Stimulated activated CD4-positive, alpha-beta T cell treated with anti-CD3 and anti-CD28 coated beads, Interleukin-4, amount 100 ng/mL, for 1 hour (primary cell): ENCODE results near the gene NCOR2.

Source experiments
- DNase-seq: peaks from one replicate; pipeline ENCODE4 v3.0.0-alpha.2; 2020

NCOR2 gene

DNA sequence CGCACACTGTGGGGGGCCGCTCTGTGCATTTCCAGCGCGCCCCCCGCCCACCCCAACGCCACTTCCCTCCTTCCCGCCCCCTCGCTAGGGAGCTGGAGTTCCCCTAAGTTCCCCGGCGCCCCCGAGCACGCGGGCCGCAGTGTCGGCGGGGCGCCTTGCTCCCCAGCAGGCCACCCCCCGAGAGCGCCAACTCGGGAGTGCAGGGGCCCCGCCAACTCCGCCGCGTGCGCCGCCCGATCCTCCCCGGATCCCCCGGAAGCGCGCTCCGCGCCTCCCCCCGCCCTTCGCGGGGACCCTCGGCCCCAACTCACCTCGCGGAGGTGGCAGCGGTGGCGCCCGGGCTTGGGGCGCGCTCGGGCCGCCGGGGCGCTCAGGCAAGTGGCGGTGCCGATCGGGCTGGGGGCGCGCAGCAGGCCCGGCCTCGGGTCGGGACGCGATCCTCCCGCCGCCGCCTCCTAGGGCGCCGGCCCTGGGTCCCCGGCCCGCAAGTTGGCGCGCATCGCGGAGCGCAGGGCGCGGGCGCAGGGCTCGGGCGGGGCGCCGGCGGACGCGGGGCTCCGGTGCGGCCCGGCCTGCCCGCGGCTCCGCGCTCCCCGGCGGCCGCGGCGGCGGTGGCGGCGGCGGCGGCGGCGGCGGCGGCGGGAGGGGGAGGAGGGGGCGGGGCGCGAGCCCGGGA lies at the start of gene NCOR2:
NCOR2 (minus strand) TSS at position 616 of the 676 bp plus-strand sequence. CDS start 72,361 bp downstream, outside the sequence.
- peak; percentile 61 for DNase-seq

DNA sequence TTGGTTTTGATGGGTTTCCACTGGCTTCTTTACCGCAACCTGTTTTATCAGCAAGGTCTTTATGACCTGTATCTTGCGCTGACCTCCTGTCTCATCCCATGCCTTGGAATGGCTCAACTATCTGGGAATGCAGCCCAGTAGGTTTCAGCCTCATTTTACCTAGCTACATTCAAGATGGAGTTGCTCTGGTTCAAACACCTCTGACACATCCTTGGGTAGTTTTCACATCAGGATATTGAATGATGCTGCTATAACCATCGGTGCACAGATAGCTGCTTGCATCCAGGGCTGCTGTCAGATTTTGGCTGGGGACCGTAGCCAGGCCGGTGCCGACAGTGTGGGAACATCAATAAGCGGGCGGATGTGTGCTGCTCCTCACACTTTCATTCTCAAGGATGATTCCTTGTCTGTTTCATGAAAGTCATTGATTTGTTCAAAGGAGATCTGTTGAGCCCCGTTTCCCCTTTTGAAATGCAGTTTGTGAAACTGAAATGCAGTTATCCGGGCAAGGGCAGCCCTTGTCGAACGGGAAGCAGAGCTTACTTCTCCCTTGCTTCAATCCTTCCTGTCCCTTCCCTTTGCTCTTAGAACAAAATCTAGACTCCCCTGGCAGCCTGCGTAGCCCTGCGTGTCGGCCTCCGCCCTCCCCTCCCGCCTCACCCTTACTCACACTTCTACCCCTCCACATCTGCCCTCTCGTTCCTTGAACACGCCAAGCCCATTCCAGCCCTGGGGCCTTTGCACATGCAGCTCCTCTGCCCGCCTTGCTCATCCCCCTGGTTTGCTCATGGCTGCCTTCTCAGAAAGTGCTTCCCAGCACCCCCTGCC lies 49.2 kb upstream of the NCOR2 start:
- no peak for DNase-seq

DNA sequence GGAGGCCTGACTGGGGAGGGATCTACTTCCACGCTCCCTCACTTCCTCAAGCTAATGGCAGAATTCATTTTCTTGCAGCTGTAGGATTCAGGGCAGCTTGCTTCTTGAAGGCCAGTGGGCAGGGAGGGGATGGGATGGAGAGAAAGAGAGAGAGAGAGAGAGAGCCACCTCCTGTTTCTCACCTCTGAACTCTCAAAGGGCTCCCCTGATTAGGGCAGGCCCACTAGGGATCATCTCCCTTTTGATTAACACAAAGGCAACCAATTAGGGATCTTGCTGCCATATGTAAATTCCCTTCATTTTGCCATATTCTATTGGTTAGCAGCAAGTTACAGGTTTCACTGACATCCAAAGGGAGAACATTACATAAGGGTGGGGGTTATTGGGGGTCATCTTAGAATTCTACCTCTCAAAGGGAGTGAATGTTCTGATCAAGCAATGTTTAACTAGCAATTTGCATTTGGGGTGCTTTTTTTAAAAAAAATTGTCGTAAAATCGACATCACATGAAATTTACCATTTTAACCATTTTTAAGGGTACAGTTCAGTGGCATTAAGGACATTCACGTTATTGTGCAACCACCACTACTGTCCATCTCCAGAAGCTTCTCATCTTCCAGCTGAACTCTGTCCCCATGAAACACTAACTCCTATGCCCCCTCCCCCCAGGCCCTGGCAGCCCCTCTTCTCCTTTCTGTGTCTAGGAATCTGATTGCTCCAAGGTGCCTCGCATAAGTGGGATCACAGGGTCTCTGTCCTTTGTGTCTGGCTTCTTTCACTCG lies 47.3 kb upstream of the NCOR2 start:
- no peak for DNase-seq

DNA sequence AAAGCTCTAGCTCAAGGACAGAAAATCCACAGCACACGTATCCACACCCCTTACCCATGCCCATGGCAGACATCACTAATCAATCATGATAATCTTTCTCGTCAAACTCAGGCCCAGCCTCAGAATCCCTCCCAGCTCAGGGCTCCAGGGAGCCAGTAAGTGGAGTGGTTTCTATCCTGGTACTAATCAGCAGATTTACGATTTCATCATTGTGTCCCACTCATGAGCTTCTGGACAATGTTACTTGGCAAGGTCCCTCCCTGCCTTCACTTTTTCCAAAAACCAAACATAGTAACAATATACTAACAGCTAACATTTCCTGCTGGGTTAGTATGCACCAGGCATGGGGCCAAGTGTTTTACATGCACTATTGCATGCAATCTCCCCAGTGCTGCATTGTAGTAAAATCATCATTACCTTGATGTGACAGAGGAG lies 45.8 kb upstream of the NCOR2 start:
- DNase-seq: no peak

DNA sequence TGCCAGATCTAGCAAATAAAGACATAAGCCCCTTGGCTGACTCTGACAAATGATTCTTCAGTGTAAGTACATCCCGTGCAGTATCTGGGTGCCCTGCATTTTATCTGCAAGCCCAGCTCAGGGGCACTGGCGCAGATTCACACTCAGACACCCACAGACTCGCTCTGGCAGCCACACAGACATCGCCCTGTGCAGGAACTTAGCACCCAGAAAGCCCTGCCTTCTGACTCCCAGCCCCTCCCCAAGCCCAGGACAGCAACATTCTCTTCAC lies 44.9 kb upstream of the NCOR2 start:
- no peak for DNase-seq

DNA sequence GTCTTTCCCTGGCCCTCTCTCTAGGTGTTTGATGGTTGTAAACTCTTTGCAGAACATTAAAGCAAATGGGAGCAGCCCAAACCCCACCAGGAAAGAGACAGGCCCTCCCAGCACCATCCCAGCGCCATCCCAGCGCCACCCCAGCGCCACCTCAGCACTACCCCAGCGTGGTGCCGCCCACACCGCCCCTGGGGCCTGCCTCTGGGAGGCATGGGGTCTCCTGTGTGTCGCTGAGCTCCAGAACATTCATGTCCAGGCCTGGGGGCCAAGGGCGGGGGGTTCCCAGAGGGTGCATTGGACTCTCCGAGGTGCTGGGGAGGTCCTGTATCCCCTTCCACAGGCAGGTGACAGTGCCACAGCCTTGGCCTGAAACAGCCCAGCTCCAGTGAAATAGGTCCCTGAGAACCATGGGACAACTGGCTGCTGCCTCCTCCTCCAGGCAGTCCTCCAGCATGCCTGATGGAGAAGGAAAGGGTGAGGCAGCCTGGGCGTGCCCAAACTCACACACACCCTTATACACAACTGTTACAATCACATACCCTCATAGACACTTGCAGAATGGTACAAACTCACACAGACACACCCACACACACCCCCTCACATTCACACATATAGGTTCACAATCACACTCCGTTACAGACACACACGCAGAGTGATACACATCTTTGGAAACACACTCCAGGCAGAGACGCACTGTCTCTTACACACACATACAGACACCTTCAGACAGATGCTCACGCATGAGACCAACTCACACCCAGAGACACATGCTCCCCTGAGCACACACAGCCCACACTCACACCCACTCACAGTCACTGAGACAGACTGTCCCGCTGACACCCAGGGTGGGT lies 44.4 kb upstream of the NCOR2 start:
- DNase-seq: no peak

DNA sequence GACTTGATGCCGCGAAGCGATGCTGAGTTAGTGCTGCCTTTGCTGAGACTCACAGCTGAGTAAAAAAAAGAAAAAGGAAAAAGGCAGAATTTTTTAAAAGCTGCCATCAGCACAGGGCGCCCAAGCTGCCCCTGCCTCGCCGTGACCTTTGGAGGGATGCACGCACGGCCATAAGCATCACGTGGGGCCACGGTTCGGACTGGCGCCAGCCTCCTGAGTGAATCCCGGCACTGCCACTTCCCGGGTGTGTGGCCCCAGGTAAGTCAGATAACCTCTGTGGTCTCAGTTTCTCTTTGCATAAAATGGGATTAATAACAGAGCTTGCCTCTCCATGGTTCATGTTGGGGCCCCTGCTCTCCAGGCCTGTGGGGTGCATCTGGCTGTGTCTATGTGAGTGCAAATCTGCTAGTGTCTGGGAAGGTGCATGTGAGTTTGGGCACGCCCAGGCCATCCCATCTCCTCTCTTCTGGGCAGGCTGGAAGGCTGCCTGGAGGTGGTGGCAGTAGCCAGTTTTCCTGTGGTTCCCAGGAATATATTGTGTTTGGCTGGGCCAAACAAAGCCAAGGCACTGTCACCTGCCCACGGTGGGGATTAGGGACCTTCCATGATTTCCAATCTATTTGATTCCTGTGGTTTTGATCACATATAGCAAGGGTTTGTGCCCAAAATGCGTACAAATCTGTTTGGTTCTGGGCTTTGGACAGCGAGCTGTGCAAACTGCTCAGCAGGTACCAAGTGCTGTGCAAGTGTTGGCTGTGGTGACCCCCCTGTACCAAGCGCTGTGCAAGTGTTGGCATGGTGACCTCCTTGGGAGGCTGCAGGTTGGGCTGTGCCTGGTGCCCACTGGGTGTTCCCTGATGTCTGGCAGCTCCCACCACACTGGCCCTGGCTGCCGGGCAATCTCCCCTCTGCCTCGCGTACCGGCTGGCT lies 43.5 kb upstream of the NCOR2 start:
- no peak for DNase-seq

DNA sequence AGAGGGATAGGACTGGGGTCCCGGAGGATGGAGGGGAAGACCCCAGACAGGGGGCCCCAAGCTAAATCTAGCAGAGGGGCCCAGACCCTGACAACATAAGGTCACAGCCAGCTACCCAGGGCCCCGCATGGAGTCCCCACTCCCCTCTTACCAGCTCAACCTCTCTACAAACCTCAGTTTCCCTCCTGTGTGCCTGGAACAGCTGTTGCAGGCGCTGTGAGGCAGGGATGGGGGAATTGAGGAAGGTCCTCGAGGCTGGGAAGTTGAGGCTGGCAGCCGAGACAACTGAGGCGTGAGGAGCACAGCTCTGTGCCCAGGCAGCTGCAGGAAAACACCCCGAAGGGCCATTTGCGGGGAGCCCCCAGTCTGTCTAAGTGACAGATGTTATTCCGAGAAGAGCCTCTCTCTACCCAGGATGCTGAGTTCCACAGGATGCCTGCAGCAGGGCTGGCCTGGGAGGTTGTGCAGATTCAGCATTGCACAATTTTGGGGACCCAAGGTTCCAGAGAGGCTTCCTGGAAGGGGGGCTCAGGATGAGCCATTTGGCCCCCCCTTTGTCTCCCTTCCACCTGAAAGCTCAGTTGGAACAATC lies 42.7 kb upstream of the NCOR2 start:
- DNase-seq: no peak

DNA sequence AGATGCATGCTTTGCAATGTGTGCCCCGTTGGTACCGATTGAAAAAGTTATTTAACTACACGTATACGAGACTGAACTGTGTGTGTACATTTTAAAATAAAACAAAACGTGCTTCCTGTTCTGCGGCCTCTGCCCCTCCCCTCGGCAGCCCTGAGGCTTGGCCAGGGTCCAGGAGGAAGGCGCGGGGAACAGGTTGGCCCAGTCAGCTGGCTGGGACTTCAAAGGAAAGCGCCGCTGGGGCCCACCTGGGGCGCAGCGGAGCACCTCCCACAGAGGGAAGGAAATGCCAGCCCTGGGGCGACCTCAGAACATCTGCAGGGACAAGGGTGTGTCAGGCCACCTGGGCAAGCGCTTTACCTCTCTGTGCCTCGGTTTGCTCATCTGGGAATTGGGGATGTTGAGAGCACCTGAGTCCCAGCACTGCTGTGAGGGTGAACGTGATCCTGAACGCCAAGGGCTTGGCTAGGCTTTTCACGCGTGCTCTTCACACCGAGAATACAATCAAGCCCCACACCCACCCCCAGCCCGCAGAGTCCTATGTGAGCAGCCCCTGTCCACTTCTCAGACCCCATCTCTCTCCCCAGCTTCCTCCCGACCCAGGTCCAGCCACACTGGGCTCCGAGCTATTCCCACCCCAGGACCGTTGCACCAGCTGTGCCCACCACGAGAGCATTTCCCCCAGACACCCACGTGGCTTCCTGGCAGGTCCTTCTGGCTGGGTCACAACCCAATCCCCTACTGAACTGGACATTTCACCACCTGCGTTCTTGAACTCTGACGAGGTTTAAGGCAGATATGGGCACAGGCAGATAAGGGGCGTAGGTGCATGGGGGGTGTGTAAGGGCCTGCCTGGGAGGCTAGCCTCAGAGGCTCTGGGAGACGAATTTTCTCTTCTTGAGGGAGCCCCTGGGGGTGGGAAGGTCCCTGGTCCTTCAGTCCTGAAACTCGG lies 41.9 kb upstream of the NCOR2 start:
- peak; percentile 66 for DNase-seq

DNA sequence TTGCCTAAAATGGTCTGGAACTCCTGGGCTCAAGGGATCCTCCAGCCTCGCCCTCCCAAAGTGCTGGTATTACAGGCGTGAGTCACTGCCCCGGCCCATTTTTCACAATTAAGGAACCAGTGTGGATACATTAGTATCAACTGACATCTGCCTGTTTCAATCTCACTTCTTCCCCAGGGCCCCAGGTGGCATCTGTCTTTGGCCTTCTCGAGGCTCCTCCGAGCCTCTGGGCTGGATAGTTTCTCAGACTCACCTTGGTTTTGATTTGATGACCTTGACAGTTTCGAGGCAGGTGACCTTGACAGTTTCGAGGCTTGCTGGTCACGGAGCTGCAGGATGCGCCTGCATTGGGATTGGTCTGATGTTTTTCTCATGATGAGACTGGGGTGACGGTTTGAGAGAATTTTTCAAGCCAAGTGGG lies 41.0 kb upstream of the NCOR2 start:
- no peak for DNase-seq

DNA sequence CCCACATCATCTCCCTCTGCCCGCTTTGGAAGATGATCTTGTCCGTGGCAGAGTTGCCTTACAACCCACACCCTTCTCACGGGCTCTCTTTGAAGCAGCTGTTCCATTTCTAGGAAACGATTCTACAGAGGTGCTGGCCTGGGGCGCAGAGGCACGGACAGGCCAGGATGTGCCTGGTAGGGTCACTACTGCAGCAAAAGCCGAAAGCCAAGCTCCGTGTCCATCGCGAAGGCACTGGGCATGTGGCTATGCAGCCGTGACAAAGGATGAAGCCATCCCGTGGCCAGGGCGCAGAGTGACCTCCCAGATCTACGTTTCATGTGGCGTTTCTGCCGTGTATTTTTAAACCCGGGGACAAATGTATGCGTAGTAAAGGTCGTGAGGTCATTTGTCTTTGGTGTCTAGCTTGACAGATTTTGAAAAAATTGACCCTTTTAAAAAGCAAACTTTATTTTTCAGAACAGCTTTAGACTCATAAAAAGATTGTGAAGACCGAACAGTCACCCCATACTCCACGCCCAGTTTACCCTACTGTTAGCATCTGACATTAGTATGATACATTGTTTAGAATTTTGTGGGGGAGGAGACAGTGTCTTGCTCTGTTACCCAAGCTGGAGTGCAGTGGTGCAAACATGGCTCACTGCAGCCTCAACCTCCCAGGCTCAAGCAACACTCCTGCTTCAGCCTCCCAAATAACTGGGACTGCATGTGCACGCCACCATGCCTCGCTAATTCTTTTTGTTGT lies 40.4 kb upstream of the NCOR2 start:
- DNase-seq: no peak

DNA sequence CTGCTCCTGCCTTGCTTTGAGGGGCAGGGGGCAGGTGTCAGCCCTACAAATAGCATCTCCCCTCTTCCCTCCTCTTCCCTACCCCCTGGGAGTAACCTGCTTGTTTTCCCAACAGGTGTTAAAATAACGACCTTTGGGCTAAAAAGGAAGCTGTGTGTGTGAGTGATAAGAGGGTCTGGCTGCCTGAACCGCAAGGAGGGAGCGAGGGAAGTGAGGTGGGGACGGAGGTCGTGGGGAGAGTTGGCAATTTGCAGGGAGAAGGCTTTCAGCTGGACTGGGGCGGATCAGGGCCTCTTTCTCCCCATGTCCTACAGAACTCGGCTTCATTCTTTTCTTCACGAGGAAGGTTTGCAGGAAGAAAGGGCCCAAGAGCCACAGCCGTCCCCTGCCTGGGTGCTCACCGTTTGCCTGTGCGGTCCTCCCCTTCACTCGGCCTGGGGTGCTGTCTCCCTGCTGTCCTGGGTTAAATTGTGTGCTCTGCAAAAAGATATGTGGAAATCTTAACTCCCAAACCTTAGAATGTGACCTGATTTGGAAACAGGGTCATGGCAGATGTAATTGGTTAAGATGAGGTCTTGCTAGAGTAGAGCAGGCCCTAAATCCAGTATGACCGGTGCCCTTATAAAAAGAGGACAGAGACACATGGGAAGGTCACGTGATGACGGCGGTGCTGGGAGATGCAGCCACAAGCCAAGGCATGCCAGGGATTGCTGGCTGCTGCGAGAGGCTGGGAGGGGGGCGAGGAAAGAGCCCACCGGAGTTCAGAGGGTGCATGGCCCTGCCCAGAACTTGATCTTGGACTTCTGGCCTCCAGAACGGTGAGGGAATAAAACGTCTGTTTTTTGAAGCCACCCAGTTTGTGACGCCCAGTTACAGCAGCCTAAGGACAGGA lies 38.7 kb upstream of the NCOR2 start:
- no peak for DNase-seq

DNA sequence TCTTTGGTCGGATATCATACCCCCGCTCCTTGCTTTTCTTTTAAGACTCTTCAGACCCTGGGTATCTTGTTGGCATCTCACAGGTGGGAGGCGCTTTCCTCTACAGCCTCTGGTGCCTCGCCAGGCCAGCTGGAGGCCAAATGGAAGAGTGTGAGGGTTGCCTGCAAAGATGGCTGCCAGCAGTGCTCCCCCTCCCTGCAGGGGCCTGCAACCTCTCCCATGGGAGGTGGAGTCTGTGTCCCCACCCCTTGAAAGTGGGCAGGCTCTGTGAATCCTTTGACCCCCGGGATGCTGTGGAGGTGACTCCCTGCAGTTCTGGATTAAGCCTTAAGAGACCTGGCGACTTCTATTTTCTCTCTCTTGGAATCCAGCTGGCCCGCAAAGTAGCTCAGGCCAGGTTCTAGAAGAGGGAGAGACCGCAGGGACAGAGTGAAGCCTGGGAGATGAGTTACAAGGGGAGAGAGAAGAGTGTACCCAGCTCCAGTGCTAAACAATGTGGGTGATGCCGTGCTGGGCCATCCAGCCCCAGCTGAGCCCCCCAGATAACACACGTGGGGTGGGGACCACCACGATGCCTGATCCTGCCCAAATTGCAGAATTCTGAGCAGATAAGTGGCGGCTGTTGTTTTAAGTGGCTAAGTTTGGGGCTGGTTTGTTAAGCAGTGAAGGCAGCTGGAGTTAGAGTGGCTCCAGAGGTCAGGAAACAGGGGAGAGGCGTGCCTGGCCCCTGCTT lies 37.9 kb upstream of the NCOR2 start:
- no peak for DNase-seq

DNA sequence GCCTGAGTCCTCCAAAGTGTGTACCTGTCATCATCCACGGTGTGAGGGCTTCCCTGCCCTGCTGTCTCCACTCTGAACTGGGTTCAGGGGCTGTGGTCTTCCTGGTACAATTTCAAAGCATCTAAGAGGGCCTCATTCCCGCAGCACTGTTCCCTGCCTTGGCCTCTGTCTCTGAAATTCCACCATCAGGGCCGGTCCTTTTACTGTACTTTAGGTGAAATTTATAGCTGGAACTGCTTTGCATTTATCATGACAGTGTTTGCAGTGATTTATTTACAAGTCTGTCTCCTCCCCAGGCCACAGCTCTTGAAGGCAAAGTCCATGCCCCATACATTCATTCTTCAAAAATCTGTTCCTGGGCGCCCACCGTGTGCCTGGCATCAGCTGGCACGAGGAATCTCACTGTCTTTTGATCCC lies 36.9 kb upstream of the NCOR2 start:
- DNase-seq: no peak

DNA sequence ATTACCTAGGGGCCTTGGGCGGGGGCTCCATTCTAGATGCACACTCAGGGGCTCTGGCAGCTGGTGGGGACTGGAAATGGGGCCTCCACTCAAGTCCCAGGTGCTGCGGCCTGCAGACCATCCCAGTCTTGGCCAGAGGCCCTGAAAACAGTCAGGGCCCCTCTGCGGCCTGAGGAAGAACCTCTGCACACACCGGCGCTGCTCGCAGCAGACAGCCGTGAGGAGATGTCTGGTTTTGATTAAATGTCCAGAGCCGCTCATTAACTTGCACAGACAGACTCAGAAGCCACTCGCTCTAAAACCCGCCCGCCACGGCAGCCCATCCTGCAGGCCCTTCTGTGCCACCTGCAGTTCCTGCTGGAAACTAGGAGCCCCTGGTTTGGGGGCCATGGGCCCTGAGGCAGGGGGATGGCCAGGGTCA lies 36.4 kb upstream of the NCOR2 start:
- DNase-seq: no peak

DNA sequence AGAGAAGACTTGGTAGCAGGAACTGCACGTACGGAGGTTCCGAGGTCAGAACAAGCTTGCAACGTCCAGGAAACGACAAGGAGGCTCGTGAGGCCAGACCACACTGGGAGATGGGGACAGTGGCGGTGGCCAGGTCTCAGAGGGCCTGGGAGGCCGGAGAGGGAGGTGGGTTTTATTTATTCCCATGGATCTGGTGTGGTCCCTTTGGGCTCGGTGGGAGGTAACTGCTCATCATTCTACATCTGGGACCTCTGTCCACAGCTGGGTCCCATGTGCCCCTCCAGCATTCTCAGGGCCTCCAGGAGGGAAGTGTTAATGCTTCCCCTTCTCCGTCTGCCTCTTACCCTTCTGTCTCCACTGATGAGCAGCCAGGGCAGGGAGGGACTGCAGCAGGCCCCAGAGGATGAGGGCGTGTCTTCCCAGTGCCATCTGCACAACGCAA lies 35.7 kb upstream of the NCOR2 start:
- no peak for DNase-seq

DNA sequence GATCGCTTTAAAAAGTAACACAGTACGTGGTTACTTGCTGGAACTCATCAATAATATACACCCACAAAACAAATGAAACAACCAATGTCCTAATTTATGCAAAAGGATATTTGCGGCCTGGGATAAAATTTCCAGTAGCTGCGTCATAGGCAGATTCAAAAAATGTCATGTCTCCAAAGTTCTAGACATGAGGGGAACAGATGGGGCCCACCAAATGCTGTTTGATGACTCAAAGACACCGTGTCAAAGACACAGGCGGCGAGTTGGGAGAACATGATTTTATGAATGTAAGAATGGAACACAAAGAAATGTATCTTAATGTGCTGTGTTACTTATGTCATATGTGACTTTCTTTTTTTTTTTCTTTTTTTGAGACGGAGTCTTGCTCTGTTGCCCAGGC lies 34.3 kb upstream of the NCOR2 start:
- no peak for DNase-seq
